Activated CD4-positive, alpha-beta T cell treated with anti-CD3 and anti-CD28 coated beads, Interleukin-2, Interleukin-6, amounts not matched to agents 100 ng/mL and 50 ng/mL, durations not matched to agents 16 hours and 8 hours (primary cell): ENCODE results near the gene FANCI.
"Not testable (repeated sequence)": the region's sequence is repeated elsewhere in the genome, so short reads cannot be mapped to it uniquely, and the experiment has no call there.

Source experiments
- DNase-seq: peaks from one replicate; pipeline ENCODE4 v3.0.0-alpha.2; 2020

Gene FANCI

GRCh38 chr15:89226359-89227221 is 17.2 kb upstream of the FANCI start:
- no peak for DNase-seq

GRCh38 chr15:89227425-89227824 is 16.4 kb upstream of the FANCI start:
- DNase-seq = no peak

- DNase-seq = no peak
These were observed 13.5 kb upstream of the FANCI start for GRCh38 chr15:89230277-89230676.

GRCh38 chr15:89231832-89232231 is 11.9 kb upstream of the FANCI start:
- DNase-seq = no peak

- not testable (repeated sequence) for DNase-seq
These were observed 3.6 kb upstream of the FANCI start for GRCh38 chr15:89239883-89240810.

GRCh38 chr15:89243046-89243690 is 611 bp upstream of the FANCI start:
- no peak for DNase-seq

- DNase-seq = no peak
These were observed 760 bp downstream of the FANCI start for GRCh38 chr15:89244574-89244903.

GRCh38 chr15:89247446-89247845 is 3.7 kb downstream of the FANCI start:
- no peak for DNase-seq

GRCh38 chr15:89248584-89248983 is 4.8 kb downstream of the FANCI start:
- DNase-seq = no peak

GRCh38 chr15:89250142-89250541 is 6.4 kb downstream of the FANCI start:
- not testable (repeated sequence) for DNase-seq

- DNase-seq = not testable (repeated sequence)
These were observed 33.5 kb downstream of the FANCI start for GRCh38 chr15:89277281-89277680.

- DNase-seq = no peak
These were observed 34.5 kb downstream of the FANCI start for GRCh38 chr15:89278307-89278706.

GRCh38 chr15:89282631-89283030 is 38.9 kb downstream of the FANCI start:
- DNase-seq = no peak

- no peak for DNase-seq
These were observed 39.4 kb downstream of the FANCI start for GRCh38 chr15:89283201-89283600.

- DNase-seq = no peak
These were observed 48.2 kb downstream of the FANCI start for GRCh38 chr15:89291934-89292438.

GRCh38 chr15:89293012-89293411 is 49.2 kb downstream of the FANCI start:
- DNase-seq = no peak

GRCh38 chr15:89299896-89300295 is 56.1 kb downstream of the FANCI start:
- DNase-seq = no peak

GRCh38 chr15:89301304-89302089 is 57.7 kb downstream of the FANCI start:
- DNase-seq = peak; percentile 55

- no peak for DNase-seq
These were observed 60.2 kb downstream of the FANCI start for GRCh38 chr15:89303986-89304385.

GRCh38 chr15:89305395-89305794 is 61.6 kb downstream of the FANCI start:
- no peak for DNase-seq

- DNase-seq = no peak
These were observed 63.3 kb downstream of the FANCI start for GRCh38 chr15:89307046-89307587.

- DNase-seq = no peak
These were observed 64.0 kb downstream of the FANCI start for GRCh38 chr15:89307791-89308190.
